Sigmoid colon (tissue), 3 donors: ENCODE data around the gene SHISA6.

Source experiments
- POLR2A ChIP-seq, 2 donors: fragments of 450-650 bp; IDR thresholded peaks; one replicate each; pipeline ENCODE4 v1.6.1; 2016; ENCODE audit warnings: antibody characterized with exemption in 2 of 2, mild to moderate bottlenecking in 2 of 2, moderate library complexity in 2 of 2
- TF ChIP-seq, protein P1 (sequence below), 4 experiments: fragments of 450-650 bp in 3 of 4; fragments of 200-600 bp in 1 of 4; IDR thresholded peaks; one replicate each; pipeline ENCODE4 v1.5.1; 2016 to 2019; ENCODE audit warnings: antibody characterized with exemption in 4 of 4, mild to moderate bottlenecking in 3 of 4, moderate library complexity in 2 of 4

DNA sequence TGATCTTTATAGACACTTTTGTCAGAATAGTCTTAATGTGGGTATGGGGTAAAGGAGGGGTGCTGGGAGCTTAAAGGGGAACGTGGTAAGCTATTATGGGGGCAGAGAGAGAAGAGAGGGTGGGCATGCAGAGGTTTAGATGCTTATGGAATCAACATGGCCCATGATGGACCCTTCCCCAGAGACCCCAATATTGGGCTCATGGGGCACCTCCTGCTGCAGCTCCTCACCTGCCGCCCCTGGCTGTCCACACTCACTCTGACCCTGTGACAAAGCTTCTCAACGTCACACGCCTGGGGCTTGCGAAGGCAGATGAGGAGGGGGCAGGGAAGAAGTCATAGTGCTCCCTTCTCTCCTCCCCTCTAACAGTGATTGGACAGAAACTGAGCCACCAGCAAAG lies 95.3 kb downstream of the SHISA6 start:
- TF ChIP-seq, protein P1, sequence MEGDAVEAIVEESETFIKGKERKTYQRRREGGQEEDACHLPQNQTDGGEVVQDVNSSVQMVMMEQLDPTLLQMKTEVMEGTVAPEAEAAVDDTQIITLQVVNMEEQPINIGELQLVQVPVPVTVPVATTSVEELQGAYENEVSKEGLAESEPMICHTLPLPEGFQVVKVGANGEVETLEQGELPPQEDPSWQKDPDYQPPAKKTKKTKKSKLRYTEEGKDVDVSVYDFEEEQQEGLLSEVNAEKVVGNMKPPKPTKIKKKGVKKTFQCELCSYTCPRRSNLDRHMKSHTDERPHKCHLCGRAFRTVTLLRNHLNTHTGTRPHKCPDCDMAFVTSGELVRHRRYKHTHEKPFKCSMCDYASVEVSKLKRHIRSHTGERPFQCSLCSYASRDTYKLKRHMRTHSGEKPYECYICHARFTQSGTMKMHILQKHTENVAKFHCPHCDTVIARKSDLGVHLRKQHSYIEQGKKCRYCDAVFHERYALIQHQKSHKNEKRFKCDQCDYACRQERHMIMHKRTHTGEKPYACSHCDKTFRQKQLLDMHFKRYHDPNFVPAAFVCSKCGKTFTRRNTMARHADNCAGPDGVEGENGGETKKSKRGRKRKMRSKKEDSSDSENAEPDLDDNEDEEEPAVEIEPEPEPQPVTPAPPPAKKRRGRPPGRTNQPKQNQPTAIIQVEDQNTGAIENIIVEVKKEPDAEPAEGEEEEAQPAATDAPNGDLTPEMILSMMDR (IDR thresholded peaks at IDR 0.05) = no peak
- TF ChIP-seq POLR2A (IDR thresholded peaks at IDR 0.05) = no peak
